Measurements from ENCODE around the gene SIGLEC8. TPM values are rescaled to one million over a fixed set of nuclear protein-coding genes. Genes with fewer than 3 reads are reported as not detected.

The SIGLEC8 gene
- total RNA-seq, 1 donor from 2014 or later, result 0.52 TPM

GRCh38 chr19:51476164-51476563 lies 17.9 kb upstream of the SIGLEC8 start:
- Histone ChIP-seq H3K4me3 (ENCODE audit: low read length in 3 of 3) (no peak overlapping the region), H3K9me3 (ENCODE audit: control insufficient read depth in 3 of 3, low read length in 3 of 3) (peaks cover 0 to 3% (median 0%) of the 10 kb centered on the region in 3 donors), H3K27me3 (ENCODE audit: control insufficient read depth in 3 of 3, insufficient read depth in 3 of 3, low read length in 3 of 3) (peaks cover 6 to 16% (median 15%) of the 10 kb centered on the region in 3 donors), H3K27ac (ENCODE audit: low read depth, low read length) (no peak overlapping the region), H3K4me1 (ENCODE audit: control insufficient read depth in 3 of 3, insufficient read depth in 3 of 3, low read length in 3 of 3) (no peaks in the 10 kb centered on the region), H3K9ac (ENCODE audit: low read depth in 1 of 3, low read length in 3 of 3) (no peak overlapping the region), H3K36me3 (ENCODE audit: control insufficient read depth in 3 of 3, insufficient read depth in 3 of 3, low read length in 3 of 3) (no peaks in the 10 kb centered on the region)

GRCh38 chr19:51473009-51473707 lies 14.9 kb upstream of the SIGLEC8 start:
- Histone ChIP-seq H3K9me3 (ENCODE audit: control insufficient read depth in 3 of 3, low read length in 3 of 3) (peaks cover 0 to 3% (median 0%) of the 10 kb centered on the region in 3 donors), H3K36me3 (ENCODE audit: control insufficient read depth in 3 of 3, insufficient read depth in 3 of 3, low read length in 3 of 3) (no peaks in the 10 kb centered on the region), H3K27me3 (ENCODE audit: control insufficient read depth in 3 of 3, insufficient read depth in 3 of 3, low read length in 3 of 3) (peaks cover 6 to 12% (median 10%) of the 10 kb centered on the region in 3 donors), H3K4me1 (ENCODE audit: control insufficient read depth in 3 of 3, insufficient read depth in 3 of 3, low read length in 3 of 3) (no peaks in the 10 kb centered on the region), H3K27ac (ENCODE audit: low read depth, low read length) (no peak overlapping the region), H3K9ac (ENCODE audit: low read depth in 1 of 3, low read length in 3 of 3) (no peak overlapping the region), H3K4me3 (ENCODE audit: low read length in 3 of 3) (no peak overlapping the region)

GRCh38 chr19:51472607-51473006 lies 14.4 kb upstream of the SIGLEC8 start:
- H3K9ac ChIP-seq (ENCODE audit: low read depth in 1 of 3, low read length in 3 of 3), result no peak overlapping the region
- no peak overlapping the region for H3K27ac ChIP-seq (ENCODE audit: low read depth, low read length)
- no peak overlapping the region for H3K4me3 ChIP-seq (ENCODE audit: low read length in 3 of 3)
- peaks cover 0 to 3% (median 0%) of the 10 kb centered on the region in 3 donors for H3K9me3 ChIP-seq (ENCODE audit: control insufficient read depth in 3 of 3, low read length in 3 of 3)
- no peaks in the 10 kb centered on the region for H3K4me1 ChIP-seq (ENCODE audit: control insufficient read depth in 3 of 3, insufficient read depth in 3 of 3, low read length in 3 of 3)
- no peaks in the 10 kb centered on the region for H3K36me3 ChIP-seq (ENCODE audit: control insufficient read depth in 3 of 3, insufficient read depth in 3 of 3, low read length in 3 of 3)
- H3K27me3 ChIP-seq (ENCODE audit: control insufficient read depth in 3 of 3, insufficient read depth in 3 of 3, low read length in 3 of 3), result peaks cover 6 to 12% (median 11%) of the 10 kb centered on the region in 3 donors

- no peaks in the 10 kb centered on the region for H3K36me3 ChIP-seq (ENCODE audit: control insufficient read depth in 3 of 3, insufficient read depth in 3 of 3, low read length in 3 of 3)
- H3K27me3 ChIP-seq (ENCODE audit: control insufficient read depth in 3 of 3, insufficient read depth in 3 of 3, low read length in 3 of 3), result peaks cover 6 to 12% (median 11%) of the 10 kb centered on the region in 3 donors
- H3K4me1 ChIP-seq (ENCODE audit: control insufficient read depth in 3 of 3, insufficient read depth in 3 of 3, low read length in 3 of 3), result no peaks in the 10 kb centered on the region
- no peak overlapping the region for H3K4me3 ChIP-seq (ENCODE audit: low read length in 3 of 3)
- no peak overlapping the region for H3K27ac ChIP-seq (ENCODE audit: low read depth, low read length)
- H3K9me3 ChIP-seq (ENCODE audit: control insufficient read depth in 3 of 3, low read length in 3 of 3), result peaks cover 0 to 3% (median 0%) of the 10 kb centered on the region in 3 donors
- no peak overlapping the region for H3K9ac ChIP-seq (ENCODE audit: low read depth in 1 of 3, low read length in 3 of 3)
These were observed 13.3 kb upstream of the SIGLEC8 start for GRCh38 chr19:51471527-51471926.

- Histone ChIP-seq H3K27me3 (ENCODE audit: control insufficient read depth in 3 of 3, insufficient read depth in 3 of 3, low read length in 3 of 3) (peaks cover 6 to 12% (median 11%) of the 10 kb centered on the region in 3 donors), H3K9me3 (ENCODE audit: control insufficient read depth in 3 of 3, low read length in 3 of 3) (no peaks in the 10 kb centered on the region), H3K27ac (ENCODE audit: low read depth, low read length) (no peak overlapping the region), H3K9ac (ENCODE audit: low read depth in 1 of 3, low read length in 3 of 3) (no peak overlapping the region), H3K4me1 (ENCODE audit: control insufficient read depth in 3 of 3, insufficient read depth in 3 of 3, low read length in 3 of 3) (no peaks in the 10 kb centered on the region), H3K4me3 (ENCODE audit: low read length in 3 of 3) (no peak overlapping the region), H3K36me3 (ENCODE audit: control insufficient read depth in 3 of 3, insufficient read depth in 3 of 3, low read length in 3 of 3) (no peaks in the 10 kb centered on the region)
These were observed 12.7 kb upstream of the SIGLEC8 start for GRCh38 chr19:51470966-51471365.

GRCh38 chr19:51469629-51470028 lies 11.4 kb upstream of the SIGLEC8 start:
- peaks cover 6 to 12% (median 11%) of the 10 kb centered on the region in 3 donors for H3K27me3 ChIP-seq (ENCODE audit: control insufficient read depth in 3 of 3, insufficient read depth in 3 of 3, low read length in 3 of 3)
- H3K27ac ChIP-seq (ENCODE audit: low read depth, low read length), result no peak overlapping the region
- H3K4me1 ChIP-seq (ENCODE audit: control insufficient read depth in 3 of 3, insufficient read depth in 3 of 3, low read length in 3 of 3), result no peaks in the 10 kb centered on the region
- H3K9me3 ChIP-seq (ENCODE audit: control insufficient read depth in 3 of 3, low read length in 3 of 3), result no peaks in the 10 kb centered on the region
- no peak overlapping the region for H3K4me3 ChIP-seq (ENCODE audit: low read length in 3 of 3)
- H3K9ac ChIP-seq (ENCODE audit: low read depth in 1 of 3, low read length in 3 of 3), result no peak overlapping the region
- H3K36me3 ChIP-seq (ENCODE audit: control insufficient read depth in 3 of 3, insufficient read depth in 3 of 3, low read length in 3 of 3), result no peaks in the 10 kb centered on the region

GRCh38 chr19:51469162-51469561 lies 10.9 kb upstream of the SIGLEC8 start:
- Histone ChIP-seq H3K4me3 (ENCODE audit: low read length in 3 of 3) (no peak overlapping the region), H3K27me3 (ENCODE audit: control insufficient read depth in 3 of 3, insufficient read depth in 3 of 3, low read length in 3 of 3) (peaks cover 6 to 9% (median 7%) of the 10 kb centered on the region in 3 donors), H3K9ac (ENCODE audit: low read depth in 1 of 3, low read length in 3 of 3) (no peak overlapping the region), H3K4me1 (ENCODE audit: control insufficient read depth in 3 of 3, insufficient read depth in 3 of 3, low read length in 3 of 3) (no peaks in the 10 kb centered on the region), H3K9me3 (ENCODE audit: control insufficient read depth in 3 of 3, low read length in 3 of 3) (no peaks in the 10 kb centered on the region), H3K27ac (ENCODE audit: low read depth, low read length) (no peak overlapping the region), H3K36me3 (ENCODE audit: control insufficient read depth in 3 of 3, insufficient read depth in 3 of 3, low read length in 3 of 3) (no peaks in the 10 kb centered on the region)

- H3K27me3 ChIP-seq (ENCODE audit: control insufficient read depth in 3 of 3, insufficient read depth in 3 of 3, low read length in 3 of 3), result peaks cover 2 to 5% (median 5%) of the 10 kb centered on the region in 3 donors
- no peaks in the 10 kb centered on the region for H3K4me1 ChIP-seq (ENCODE audit: control insufficient read depth in 3 of 3, insufficient read depth in 3 of 3, low read length in 3 of 3)
- no peak overlapping the region for H3K27ac ChIP-seq (ENCODE audit: low read depth, low read length)
- no peaks in the 10 kb centered on the region for H3K36me3 ChIP-seq (ENCODE audit: control insufficient read depth in 3 of 3, insufficient read depth in 3 of 3, low read length in 3 of 3)
- no peaks in the 10 kb centered on the region for H3K9me3 ChIP-seq (ENCODE audit: control insufficient read depth in 3 of 3, low read length in 3 of 3)
- H3K4me3 ChIP-seq (ENCODE audit: low read length in 3 of 3), result no peak overlapping the region
- H3K9ac ChIP-seq (ENCODE audit: low read depth in 1 of 3, low read length in 3 of 3), result no peak overlapping the region
These were observed 10.3 kb upstream of the SIGLEC8 start for GRCh38 chr19:51468545-51468920.

- H3K27ac ChIP-seq (ENCODE audit: low read depth, low read length), result no peak overlapping the region
- no peaks in the 10 kb centered on the region for H3K4me1 ChIP-seq (ENCODE audit: control insufficient read depth in 3 of 3, insufficient read depth in 3 of 3, low read length in 3 of 3)
- H3K27me3 ChIP-seq (ENCODE audit: control insufficient read depth in 3 of 3, insufficient read depth in 3 of 3, low read length in 3 of 3), result peaks cover 0 to 6% (median 0%) of the 10 kb centered on the region in 3 donors
- H3K9ac ChIP-seq (ENCODE audit: low read depth in 1 of 3, low read length in 3 of 3), result no peak overlapping the region
- H3K36me3 ChIP-seq (ENCODE audit: control insufficient read depth in 3 of 3, insufficient read depth in 3 of 3, low read length in 3 of 3), result no peaks in the 10 kb centered on the region
- H3K9me3 ChIP-seq (ENCODE audit: control insufficient read depth in 3 of 3, low read length in 3 of 3), result no peaks in the 10 kb centered on the region
- no peak overlapping the region for H3K4me3 ChIP-seq (ENCODE audit: low read length in 3 of 3)
These were observed 9.8 kb upstream of the SIGLEC8 start for GRCh38 chr19:51467864-51468544.

DNA sequence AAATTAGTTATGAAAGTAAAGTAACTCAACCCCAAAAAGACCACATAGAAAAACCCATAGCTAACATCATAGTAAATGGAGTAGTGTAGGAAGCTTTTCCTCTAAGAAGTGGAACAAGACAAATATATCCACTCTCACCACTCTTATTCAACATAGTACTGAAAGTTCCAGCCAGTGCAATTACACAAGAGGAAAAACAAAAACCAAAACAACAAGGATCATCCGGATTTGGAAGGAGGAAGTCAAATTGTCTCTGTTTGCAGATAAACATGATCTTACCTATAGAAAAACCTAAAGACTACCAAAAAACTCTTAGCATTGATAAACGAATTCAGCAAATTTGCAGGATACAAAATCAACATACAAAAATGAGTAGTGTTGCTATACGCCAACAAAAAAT lies 8.5 kb upstream of the SIGLEC8 start:
- H3K27ac ChIP-seq (ENCODE audit: low read depth, low read length), result no peak overlapping the region
- no peaks in the 10 kb centered on the region for H3K9me3 ChIP-seq (ENCODE audit: control insufficient read depth in 3 of 3, low read length in 3 of 3)
- H3K9ac ChIP-seq (ENCODE audit: low read depth in 1 of 3, low read length in 3 of 3), result no peak overlapping the region
- H3K36me3 ChIP-seq (ENCODE audit: control insufficient read depth in 3 of 3, insufficient read depth in 3 of 3, low read length in 3 of 3), result no peaks in the 10 kb centered on the region
- H3K4me1 ChIP-seq (ENCODE audit: control insufficient read depth in 3 of 3, insufficient read depth in 3 of 3, low read length in 3 of 3), result peaks cover 0 to 4% (median 0%) of the 10 kb centered on the region in 3 donors
- H3K27me3 ChIP-seq (ENCODE audit: control insufficient read depth in 3 of 3, insufficient read depth in 3 of 3, low read length in 3 of 3), result peaks cover 11 to 19% (median 12%) of the 10 kb centered on the region in 3 donors
- no peak overlapping the region for H3K4me3 ChIP-seq (ENCODE audit: low read length in 3 of 3)
